ENCODE results near the gene MIER1. TPM values are rescaled to one million over a fixed set of nuclear protein-coding genes. Genes with fewer than 3 reads are reported as not detected.
"Not testable (repeated sequence)": the region's sequence is repeated elsewhere in the genome, so short reads cannot be mapped to it uniquely, and the experiment has no call there.

MIER1 gene
- total RNA-seq, 2 experiments from 2014 or later: 55.5 to 57.1 TPM

DNA sequence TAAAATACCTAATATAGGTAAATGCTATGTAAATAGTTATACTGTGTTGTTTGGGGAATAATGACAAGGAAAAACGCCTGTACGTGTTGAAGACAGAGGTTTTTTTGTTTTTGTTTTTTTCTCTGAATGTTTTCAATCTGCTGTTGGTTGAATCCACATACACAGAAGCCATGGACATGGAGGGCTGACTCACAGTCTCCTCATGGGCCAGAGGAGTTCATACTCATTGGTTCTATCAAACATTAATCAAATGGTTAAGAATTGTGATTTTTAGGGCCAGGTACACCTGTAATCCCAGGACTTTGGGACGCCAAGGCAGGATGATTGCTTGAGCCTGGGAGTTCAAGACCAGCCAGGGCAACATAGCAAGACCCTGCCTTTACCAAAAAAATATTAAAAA is 20.5 kb downstream of the MIER1 start:
- Mint-ChIP-seq H3K27me3 (no peaks in the 10 kb centered on the region), H3K27ac (no peak overlapping the region), H3K9me3 (no peaks in the 10 kb centered on the region), H3K4me3 (no peak overlapping the region), H3K4me1 (peaks cover 32% of the 10 kb centered on the region), H3K36me3 (peaks cover 23% of the 10 kb centered on the region)
- ATAC-seq (ENCODE audit: low read depth): no peak
- no peak for DNase-seq
- POLR2A ChIA-PET: no interaction called here

DNA sequence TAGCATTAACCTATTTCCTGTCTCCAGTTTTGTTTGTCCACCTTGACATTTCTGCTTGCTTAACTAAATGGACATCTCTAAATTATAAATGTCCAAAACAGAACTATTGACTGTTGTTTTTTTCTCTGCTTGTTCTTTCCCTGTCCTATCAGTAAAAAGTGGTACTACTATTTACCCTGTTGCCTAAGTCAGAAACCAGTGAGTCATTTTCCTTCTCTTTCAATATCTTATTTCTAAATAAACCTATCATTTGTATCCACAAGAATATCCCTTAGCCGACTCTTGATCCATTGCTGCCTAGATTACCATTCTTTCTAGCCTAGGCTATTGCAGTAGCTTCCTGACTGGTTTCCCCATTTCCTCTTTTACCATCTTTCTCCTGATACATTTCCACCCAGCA is 22.5 kb downstream of the MIER1 start:
- DNase-seq (no peak), ATAC-seq (ENCODE audit: low read depth) (no peak)
- POLR2A ChIA-PET: no interaction called here
- no peak overlapping the region for H3K27ac Mint-ChIP-seq
- H3K4me1 Mint-ChIP-seq: peaks cover 21% of the 10 kb centered on the region
- no peak overlapping the region for H3K4me3 Mint-ChIP-seq
- H3K36me3 Mint-ChIP-seq: peaks cover 21% of the 10 kb centered on the region
- no peaks in the 10 kb centered on the region for H3K27me3 Mint-ChIP-seq
- H3K9me3 Mint-ChIP-seq: no peaks in the 10 kb centered on the region

DNA sequence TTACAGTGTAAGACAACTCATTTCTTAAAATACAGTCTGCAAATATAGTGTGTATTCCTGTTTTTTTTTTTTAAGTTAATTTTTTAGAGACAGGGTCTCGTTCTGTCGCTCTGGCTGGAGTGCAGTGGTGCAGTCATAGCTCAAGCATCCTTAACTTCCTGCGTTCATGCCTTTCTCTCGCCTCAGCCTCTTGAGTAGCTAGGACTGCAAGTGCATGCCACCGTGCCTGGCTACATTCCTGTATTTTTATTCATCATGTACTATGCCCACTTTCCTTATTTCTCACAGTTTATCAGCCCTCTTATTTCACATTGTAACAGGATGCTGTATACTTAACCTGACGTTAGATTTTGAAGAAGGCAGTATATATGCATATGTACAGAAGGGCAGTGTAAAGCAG is 26.7 kb downstream of the MIER1 start:
- ATAC-seq (ENCODE audit: low read depth): no peak
- H3K4me1 Mint-ChIP-seq: peaks cover 13% of the 10 kb centered on the region
- H3K9me3 Mint-ChIP-seq: no peaks in the 10 kb centered on the region
- H3K27me3 Mint-ChIP-seq: no peaks in the 10 kb centered on the region
- POLR2A ChIA-PET: no interaction called here
- DNase-seq: no peak
- H3K36me3 Mint-ChIP-seq: peaks cover 30% of the 10 kb centered on the region
- no peak overlapping the region for H3K4me3 Mint-ChIP-seq
- no peak overlapping the region for H3K27ac Mint-ChIP-seq

DNA sequence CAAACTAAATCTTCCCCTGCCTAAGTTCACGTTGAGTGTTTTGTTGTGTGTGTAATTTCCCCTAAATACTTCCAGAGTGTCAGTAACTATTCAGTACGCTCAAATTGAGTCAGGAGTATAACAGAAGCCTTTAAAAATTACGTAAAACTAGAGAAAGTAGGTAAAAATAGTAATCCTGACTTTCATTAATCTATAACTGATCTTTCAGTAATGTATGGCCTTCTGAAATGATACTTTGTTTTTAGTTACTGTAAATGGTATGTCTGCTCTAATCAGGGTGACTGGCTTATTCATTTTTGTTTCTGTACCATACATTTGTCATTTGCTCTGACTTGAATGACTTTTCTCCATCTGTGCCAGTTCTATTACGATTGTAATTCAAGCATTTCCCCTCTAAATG is 29.4 kb downstream of the MIER1 start:
- H3K27me3 Mint-ChIP-seq: no peaks in the 10 kb centered on the region
- no peaks in the 10 kb centered on the region for H3K9me3 Mint-ChIP-seq
- H3K36me3 Mint-ChIP-seq: peaks cover 30% of the 10 kb centered on the region
- DNase-seq (no peak), ATAC-seq (ENCODE audit: low read depth) (no peak)
- no peak overlapping the region for H3K4me3 Mint-ChIP-seq
- H3K27ac Mint-ChIP-seq: no peak overlapping the region
- POLR2A ChIA-PET: no interaction called here
- H3K4me1 Mint-ChIP-seq: peaks cover 12% of the 10 kb centered on the region

DNA sequence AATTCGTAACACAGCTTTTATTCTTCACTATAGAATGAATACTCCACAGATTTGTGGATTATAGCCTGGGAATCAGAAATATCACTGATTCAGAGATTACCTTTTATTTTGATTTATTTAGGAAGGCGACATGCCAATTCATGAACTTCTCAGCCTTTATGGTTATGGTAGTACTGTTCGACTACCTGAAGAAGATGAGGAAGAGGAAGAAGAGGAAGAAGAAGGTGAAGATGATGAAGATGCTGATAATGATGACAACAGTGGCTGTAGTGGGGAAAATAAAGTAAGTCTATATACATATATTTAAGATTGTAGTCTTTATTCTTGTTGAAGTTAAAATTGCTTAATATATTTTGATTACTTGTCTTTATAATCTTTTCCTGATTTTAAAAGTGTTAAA is 33.1 kb downstream of the MIER1 start:
- peaks cover 33% of the 10 kb centered on the region for H3K36me3 Mint-ChIP-seq
- H3K27me3 Mint-ChIP-seq: no peaks in the 10 kb centered on the region
- no peak overlapping the region for H3K4me3 Mint-ChIP-seq
- no peak overlapping the region for H3K27ac Mint-ChIP-seq
- ATAC-seq (ENCODE audit: low read depth) (no peak), DNase-seq (no peak)
- no peaks in the 10 kb centered on the region for H3K9me3 Mint-ChIP-seq
- POLR2A ChIA-PET: interaction anchor here (0.7 kb wide), 1 partner anchor 130 kb away, joined by 4 read pairs; no protein-coding TSS in a partner anchor
- H3K4me1 Mint-ChIP-seq: peaks cover 25% of the 10 kb centered on the region

DNA sequence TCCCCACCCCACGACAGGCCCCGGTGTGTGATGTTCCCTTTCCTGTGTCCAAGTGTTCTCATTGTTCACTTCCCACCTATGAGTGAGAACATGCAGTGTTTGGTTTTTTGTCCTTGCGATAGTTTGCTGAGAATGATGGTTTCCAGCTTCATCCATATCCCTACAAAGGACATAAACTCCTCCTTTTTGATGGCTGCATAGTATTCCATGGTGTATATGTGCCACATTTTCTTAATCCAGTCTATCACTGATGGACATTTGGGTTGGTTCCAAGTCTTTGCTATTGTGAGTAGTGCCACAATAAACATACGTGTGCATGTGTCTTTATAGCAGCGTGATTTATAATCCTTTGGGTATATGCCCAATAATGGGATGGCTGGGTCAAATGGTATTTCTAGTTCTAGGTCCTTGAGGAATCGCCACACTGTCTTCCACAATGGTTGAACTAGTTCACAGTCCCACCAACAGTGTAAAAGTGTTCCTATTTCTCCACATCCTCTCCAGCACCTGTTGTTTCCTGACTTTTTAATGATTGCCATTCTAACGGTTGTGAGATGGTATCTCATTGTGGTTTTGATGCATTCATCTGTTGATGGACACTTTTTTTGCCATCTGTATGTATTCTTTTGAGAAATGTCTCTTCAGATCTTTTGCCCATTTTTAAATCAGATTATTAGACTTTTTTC is 41.5 kb downstream of the MIER1 start:
- not testable (repeated sequence) for ATAC-seq (ENCODE audit: low read depth); H3K27ac Mint-ChIP-seq; H3K4me3 Mint-ChIP-seq; H3K27me3 Mint-ChIP-seq; H3K9me3 Mint-ChIP-seq; DNase-seq
- Mint-ChIP-seq H3K36me3 (peaks cover 57% of the 10 kb centered on the region), H3K4me1 (peaks cover 20% of the 10 kb centered on the region)
- POLR2A ChIA-PET: interaction anchor here (1.1 kb wide), 1 partner anchor 10 kb away, joined by 3 read pairs; no protein-coding TSS in a partner anchor

DNA sequence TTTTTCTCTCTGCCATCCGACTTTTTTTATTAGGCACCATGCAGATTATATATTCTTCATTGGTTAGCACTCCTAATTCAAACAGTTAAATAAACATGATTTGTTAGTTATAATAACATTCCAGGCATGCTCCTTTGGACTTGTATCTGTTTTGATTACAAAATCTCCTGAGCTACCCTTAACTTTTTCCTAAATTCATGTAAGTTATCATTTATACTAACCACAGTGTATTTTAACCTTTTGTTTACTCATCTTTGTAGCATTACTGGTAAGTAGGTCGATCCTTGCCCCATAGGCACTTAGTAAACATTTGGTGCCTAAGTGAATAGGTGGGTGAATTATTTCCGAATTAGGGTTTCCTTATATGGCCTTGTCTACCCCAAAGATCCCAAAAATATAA is 43.8 kb downstream of the MIER1 start:
- Mint-ChIP-seq H3K4me3 (no peak overlapping the region), H3K4me1 (peaks cover 10% of the 10 kb centered on the region), H3K36me3 (peaks cover 53% of the 10 kb centered on the region), H3K27ac (no peak overlapping the region), H3K9me3 (peaks cover 4% of the 10 kb centered on the region), H3K27me3 (no peaks in the 10 kb centered on the region)
- ATAC-seq (ENCODE audit: low read depth) (no peak), DNase-seq (no peak)
- POLR2A ChIA-PET: interaction anchor here (0.7 kb wide), 1 partner anchor 85 kb away, joined by 7 read pairs; the partner anchor contains the start of gene SLC35D1

DNA sequence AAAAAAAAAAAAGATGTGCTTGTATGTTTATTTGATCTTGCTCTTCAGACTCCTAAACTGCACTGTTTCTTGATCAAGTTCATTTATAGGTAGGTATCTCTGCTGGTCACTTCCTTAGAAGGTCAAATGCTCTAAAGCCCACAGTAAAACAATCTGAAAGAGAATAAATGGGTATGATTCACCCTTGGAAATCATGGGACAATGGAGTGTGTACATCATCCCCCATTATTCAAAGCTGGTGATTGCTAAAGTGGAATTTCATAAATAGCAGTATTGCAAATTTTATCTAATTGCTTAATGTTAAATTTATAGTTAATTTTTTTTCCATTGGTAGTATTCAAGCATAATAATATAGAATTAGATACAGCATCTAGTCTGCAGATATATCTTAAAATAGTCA is 53.4 kb downstream of the MIER1 start:
- POLR2A ChIA-PET: interaction anchor here (1.0 kb wide), 1 partner anchor 8 kb away, joined by 3 read pairs; no protein-coding TSS in a partner anchor
- H3K27ac Mint-ChIP-seq: no peak overlapping the region
- no peak overlapping the region for H3K4me3 Mint-ChIP-seq
- H3K27me3 Mint-ChIP-seq: no peaks in the 10 kb centered on the region
- H3K4me1 Mint-ChIP-seq: peaks cover 17% of the 10 kb centered on the region
- H3K36me3 Mint-ChIP-seq: peaks cover 19% of the 10 kb centered on the region
- no peak for DNase-seq
- H3K9me3 Mint-ChIP-seq: no peaks in the 10 kb centered on the region
- ATAC-seq (ENCODE audit: low read depth): no peak

DNA sequence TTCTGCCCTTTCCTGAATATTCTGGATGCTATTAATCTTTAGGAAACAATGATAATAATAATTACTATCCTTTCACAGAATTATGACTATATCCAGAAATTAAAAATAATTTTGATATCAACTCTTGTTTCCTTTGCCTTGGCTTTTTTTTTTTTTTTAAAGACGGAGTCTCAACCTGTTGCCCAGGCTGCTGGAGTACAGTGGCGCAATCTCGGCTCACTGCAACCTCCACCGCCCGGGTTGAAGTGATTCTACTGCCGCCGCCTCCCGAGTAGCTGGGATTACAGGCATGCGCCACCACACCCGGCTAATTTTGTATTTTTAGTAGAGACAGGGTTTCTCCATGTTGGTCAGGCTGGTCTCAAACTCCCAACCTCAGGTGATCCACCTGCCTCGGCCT is 54.8 kb downstream of the MIER1 start:
- POLR2A ChIA-PET: not testable (repeated sequence)
- peaks cover 28% of the 10 kb centered on the region for H3K36me3 Mint-ChIP-seq

DNA sequence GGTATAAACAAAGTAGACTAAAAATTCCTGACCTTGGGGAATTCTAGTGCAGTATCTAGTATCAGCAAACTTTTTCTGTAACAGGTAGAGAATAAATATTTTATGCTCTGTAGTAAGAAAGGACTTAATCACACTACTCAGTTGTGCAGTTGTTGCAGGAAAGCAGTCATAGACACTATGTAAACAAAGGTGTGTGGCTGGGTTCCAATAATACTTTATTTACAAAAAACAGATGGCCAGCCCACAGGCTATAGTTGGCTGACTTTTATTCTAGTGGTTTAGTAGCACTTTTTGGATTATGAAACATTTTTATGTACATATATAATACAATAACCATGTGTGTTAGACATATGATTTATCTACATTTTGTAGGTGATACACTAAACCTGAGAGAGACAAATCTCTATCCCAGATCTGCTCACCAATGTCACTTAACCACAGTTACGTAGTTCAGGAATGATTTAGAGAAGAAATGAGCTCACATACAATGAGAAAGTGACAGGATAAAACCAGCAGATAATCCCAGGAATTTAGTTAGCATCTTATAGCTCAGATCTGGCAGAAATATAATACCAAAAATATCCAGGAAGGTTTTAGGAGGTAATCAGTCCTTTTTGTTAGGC is 56.1 kb downstream of the MIER1 start:
- Mint-ChIP-seq H3K4me1 (peaks cover 20% of the 10 kb centered on the region), H3K27ac (peak overlapping the region; percentile 83), H3K4me3 (peak overlapping the region; percentile 75), H3K9me3 (no peaks in the 10 kb centered on the region), H3K27me3 (no peaks in the 10 kb centered on the region), H3K36me3 (peaks cover 27% of the 10 kb centered on the region)
- ATAC-seq (ENCODE audit: low read depth): no peak
- DNase-seq: no peak
- POLR2A ChIA-PET: interaction anchor here (0.9 to 1.1 kb wide), 2 partner anchors 32 to 51 kb away, joined by 4 to 7 read pairs; no protein-coding TSS in a partner anchor

More for the DNA sequence above, 54.8 kb downstream of the MIER1 start:
- not testable (repeated sequence) for H3K27ac Mint-ChIP-seq; H3K9me3 Mint-ChIP-seq; H3K4me3 Mint-ChIP-seq; DNase-seq; ATAC-seq (ENCODE audit: low read depth); H3K27me3 Mint-ChIP-seq
- H3K4me1 Mint-ChIP-seq: peaks cover 20% of the 10 kb centered on the region

DNA sequence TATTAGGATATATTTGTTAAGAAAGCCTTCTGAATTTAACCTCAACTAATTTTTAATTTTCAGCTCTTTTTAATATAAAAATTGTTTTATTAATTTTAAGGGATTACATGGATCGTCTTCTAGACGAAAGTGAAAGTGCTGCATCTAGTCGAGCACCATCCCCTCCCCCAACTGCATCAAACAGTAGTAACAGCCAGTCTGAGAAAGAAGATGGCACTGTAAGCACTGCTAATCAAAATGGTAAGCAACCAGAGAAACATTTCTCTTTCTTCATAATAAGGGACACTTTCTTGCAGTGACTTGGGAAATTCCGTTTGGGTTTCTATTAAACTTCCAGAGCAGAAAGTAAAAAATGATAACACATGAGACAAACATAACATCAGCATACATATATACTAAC is 56.9 kb downstream of the MIER1 start:
- H3K27ac Mint-ChIP-seq: peak overlapping the region; percentile 93
- no peaks in the 10 kb centered on the region for H3K9me3 Mint-ChIP-seq
- peak; percentile 91 for ATAC-seq (ENCODE audit: low read depth)
- H3K36me3 Mint-ChIP-seq: peaks cover 31% of the 10 kb centered on the region
- POLR2A ChIA-PET: interaction anchor here (1.1 kb wide), 1 partner anchor 51 kb away, joined by 4 read pairs; no protein-coding TSS in a partner anchor
- H3K4me3 Mint-ChIP-seq: peak overlapping the region; percentile 83
- no peak for DNase-seq
- H3K27me3 Mint-ChIP-seq: no peaks in the 10 kb centered on the region
- H3K4me1 Mint-ChIP-seq: peaks cover 20% of the 10 kb centered on the region

DNA sequence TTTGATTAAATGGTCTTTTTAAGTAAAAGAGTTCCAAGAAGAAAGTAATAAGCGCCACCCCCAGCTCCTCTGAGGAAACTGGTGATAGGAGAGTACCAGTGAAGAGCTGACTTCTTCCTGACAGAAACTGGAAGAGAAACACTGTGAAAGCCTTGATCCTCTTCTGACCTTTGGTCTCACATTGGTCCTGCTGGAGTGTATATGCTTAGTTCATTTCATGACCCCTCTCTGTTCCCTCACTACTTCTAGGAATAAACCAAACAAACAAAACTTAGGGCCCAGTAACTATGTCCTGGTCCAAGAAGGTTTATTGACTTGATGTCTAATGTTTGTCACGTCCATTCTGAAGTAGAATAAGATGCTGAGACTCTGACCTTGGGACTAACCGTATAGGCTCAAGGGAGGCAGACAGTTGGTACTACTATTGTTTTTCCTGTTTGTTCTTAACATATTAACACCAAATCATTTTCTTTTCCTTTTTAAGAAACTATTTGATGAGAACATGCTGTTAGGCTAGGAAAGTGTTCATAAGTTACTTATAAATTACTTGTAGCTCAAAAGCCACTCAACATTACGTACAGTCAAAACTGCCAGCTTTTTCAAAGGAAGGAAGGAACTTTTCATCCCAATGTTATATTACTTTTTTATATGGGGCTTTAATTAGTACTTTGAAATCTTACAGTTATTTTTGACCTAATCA is 57.9 kb downstream of the MIER1 start:
- no peak for ATAC-seq (ENCODE audit: low read depth)
- no peak overlapping the region for H3K4me3 Mint-ChIP-seq
- H3K4me1 Mint-ChIP-seq: peaks cover 20% of the 10 kb centered on the region
- POLR2A ChIA-PET: interaction anchor here (0.6 kb wide), 1 partner anchor 53 kb away, joined by 4 read pairs; no protein-coding TSS in a partner anchor
- H3K27me3 Mint-ChIP-seq: no peaks in the 10 kb centered on the region
- peak overlapping the region; percentile 42 for H3K27ac Mint-ChIP-seq
- no peaks in the 10 kb centered on the region for H3K9me3 Mint-ChIP-seq
- no peak for DNase-seq
- peaks cover 29% of the 10 kb centered on the region for H3K36me3 Mint-ChIP-seq

DNA sequence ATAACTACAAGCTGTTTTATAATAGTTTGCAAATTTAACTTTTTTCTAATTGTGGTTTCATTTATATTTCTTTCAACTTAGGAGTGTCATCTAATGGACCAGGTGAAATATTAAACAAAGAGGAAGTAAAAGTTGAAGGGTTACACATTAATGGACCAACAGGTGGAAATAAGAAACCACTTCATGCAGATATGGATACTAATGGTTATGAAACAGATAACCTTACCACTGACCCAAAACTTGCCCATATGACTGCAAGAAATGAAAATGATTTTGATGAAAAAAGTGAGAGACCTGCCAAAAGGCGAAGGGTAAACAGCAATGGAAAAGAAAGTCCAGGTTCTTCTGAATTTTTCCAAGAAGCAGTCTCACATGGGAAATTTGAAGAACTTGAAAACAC is 59.7 kb downstream of the MIER1 start:
- H3K4me1 Mint-ChIP-seq: peaks cover 20% of the 10 kb centered on the region
- no peaks in the 10 kb centered on the region for H3K9me3 Mint-ChIP-seq
- POLR2A ChIA-PET: no interaction called here
- peak overlapping the region; percentile 5 for H3K27ac Mint-ChIP-seq
- no peaks in the 10 kb centered on the region for H3K27me3 Mint-ChIP-seq
- no peak for ATAC-seq (ENCODE audit: low read depth)
- no peak overlapping the region for H3K4me3 Mint-ChIP-seq
- no peak for DNase-seq
- peaks cover 34% of the 10 kb centered on the region for H3K36me3 Mint-ChIP-seq
